ENCODE data around the gene SGO2.

DNA sequence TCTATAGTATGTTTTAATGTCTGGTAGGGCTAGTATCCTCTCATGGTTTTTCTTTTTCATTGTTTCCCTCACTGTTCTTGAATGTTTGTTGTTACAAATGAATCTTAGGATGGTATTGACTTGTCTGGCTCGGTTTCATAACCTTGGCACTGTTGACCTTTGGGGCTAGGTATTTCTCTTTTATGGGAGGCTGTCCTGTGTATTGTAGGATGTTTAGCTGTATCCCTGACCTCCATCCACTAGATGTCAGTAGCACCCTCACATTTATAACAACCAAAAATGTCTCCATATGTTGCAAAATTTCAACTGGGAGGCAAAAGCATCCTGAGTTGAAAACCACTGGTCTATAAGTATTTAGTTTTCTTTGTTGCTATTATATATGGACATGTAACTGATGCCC lies 52.8 kb downstream of the SGO2 start:
- TF ChIP-seq POLR2AphosphoS5 (IDR thresholded peaks at IDR 0.05; ENCODE audit: insufficient read depth in 1 of 2, low read depth in 1 of 2) = no peak
- TF ChIP-seq, protein P1, sequence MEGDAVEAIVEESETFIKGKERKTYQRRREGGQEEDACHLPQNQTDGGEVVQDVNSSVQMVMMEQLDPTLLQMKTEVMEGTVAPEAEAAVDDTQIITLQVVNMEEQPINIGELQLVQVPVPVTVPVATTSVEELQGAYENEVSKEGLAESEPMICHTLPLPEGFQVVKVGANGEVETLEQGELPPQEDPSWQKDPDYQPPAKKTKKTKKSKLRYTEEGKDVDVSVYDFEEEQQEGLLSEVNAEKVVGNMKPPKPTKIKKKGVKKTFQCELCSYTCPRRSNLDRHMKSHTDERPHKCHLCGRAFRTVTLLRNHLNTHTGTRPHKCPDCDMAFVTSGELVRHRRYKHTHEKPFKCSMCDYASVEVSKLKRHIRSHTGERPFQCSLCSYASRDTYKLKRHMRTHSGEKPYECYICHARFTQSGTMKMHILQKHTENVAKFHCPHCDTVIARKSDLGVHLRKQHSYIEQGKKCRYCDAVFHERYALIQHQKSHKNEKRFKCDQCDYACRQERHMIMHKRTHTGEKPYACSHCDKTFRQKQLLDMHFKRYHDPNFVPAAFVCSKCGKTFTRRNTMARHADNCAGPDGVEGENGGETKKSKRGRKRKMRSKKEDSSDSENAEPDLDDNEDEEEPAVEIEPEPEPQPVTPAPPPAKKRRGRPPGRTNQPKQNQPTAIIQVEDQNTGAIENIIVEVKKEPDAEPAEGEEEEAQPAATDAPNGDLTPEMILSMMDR (IDR thresholded peaks at IDR 0.05) = peak in 1 of 3 experiments; percentile 32
- TF ChIP-seq POLR2A (IDR thresholded peaks at IDR 0.05) = no peak
